ENCODE data around the gene ACAT1.

The ACAT1 gene

DNA sequence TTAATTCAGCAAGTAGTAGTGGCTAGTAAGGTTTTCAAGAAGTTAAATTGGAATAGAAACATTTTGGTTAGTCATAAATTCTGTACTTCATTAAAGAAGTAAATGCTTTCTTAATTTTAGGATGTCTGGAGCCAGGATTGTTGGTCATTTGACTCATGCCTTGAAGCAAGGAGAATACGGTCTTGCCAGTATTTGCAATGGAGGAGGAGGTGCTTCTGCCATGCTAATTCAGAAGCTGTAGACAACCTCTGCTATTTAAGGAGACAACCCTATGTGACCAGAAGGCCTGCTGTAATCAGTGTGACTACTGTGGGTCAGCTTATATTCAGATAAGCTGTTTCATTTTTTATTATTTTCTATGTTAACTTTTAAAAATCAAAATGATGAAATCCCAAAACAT is 25.8 kb downstream of the ACAT1 start (continued):
- TF ChIP-seq, protein P1, sequence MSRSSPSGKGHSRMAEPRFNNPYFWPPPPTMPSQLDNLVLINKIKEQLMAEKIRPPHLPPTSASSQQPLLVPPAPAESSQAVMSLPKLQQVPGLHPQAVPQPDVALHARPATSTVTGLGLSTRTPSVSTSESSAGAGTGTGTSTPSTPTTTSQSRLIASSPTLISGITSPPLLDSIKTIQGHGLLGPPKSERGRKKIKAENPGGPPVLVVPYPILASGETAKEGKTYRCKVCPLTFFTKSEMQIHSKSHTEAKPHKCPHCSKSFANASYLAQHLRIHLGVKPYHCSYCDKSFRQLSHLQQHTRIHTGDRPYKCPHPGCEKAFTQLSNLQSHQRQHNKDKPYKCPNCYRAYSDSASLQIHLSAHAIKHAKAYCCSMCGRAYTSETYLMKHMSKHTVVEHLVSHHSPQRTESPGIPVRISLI (tag by site-specific recombination; IDR thresholded peaks at IDR 0.05), result no peak
- TF ChIP-seq, protein P2, sequence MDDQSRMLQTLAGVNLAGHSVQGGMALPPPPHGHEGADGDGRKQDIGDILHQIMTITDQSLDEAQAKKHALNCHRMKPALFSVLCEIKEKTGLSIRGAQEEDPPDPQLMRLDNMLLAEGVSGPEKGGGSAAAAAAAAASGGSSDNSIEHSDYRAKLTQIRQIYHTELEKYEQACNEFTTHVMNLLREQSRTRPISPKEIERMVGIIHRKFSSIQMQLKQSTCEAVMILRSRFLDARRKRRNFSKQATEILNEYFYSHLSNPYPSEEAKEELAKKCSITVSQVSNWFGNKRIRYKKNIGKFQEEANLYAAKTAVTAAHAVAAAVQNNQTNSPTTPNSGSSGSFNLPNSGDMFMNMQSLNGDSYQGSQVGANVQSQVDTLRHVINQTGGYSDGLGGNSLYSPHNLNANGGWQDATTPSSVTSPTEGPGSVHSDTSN (CRISPR knock-in tag; IDR thresholded peaks at IDR 0.05), result no peak
- TF ChIP-seq ZNF830 (tag by site-specific recombination; IDR thresholded peaks at IDR 0.05; ENCODE audit: low read depth) (no peak), ZNF473 (tag by site-specific recombination; IDR thresholded peaks at IDR 0.05) (no peak), ZNF549 (tag by site-specific recombination; IDR thresholded peaks at IDR 0.05) (no peak), ZNF266 (tag by site-specific recombination; IDR thresholded peaks at IDR 0.05; ENCODE audit: low read depth) (no peak), ZNF16 (tag by site-specific recombination; IDR thresholded peaks at IDR 0.05; ENCODE audit: low read depth) (no peak)
- TF ChIP-seq, protein P3, sequence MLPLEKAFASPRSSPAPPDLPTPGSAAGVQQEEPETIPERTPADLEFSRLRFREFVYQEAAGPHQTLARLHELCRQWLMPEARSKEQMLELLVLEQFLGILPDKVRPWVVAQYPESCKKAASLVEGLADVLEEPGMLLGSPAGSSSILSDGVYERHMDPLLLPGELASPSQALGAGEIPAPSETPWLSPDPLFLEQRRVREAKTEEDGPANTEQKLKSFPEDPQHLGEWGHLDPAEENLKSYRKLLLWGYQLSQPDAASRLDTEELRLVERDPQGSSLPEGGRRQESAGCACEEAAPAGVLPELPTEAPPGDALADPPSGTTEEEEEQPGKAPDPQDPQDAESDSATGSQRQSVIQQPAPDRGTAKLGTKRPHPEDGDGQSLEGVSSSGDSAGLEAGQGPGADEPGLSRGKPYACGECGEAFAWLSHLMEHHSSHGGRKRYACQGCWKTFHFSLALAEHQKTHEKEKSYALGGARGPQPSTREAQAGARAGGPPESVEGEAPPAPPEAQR (tag by site-specific recombination; IDR thresholded peaks at IDR 0.05), result no peak

DNA sequence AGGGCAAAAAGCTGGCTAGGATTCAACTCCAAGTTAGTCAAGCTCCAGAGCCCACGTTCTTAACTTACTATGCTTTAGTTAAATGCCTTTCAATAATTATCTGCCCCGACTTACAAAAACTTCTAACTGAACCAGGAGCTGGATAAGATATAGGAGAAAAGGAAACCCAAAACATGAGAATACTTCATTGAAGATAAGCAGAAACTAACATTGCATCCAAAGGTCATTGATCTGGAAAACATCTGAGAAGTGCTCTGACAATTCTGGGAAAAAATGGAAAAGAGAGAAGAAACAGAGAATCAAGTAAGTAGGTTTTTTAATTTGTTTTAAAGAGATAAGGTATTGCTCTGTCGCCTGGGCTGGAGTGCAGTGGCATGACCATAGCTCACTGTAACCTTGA is 27.2 kb downstream of the ACAT1 start:
- H3K36me3 ChIP-seq (ENCODE audit: control insufficient read depth in 2 of 2, insufficient read depth in 1 of 2, low read length in 2 of 2), result peaks cover 26 to 88% of the 10 kb centered on the region in 2 experiments
- no peaks in the 10 kb centered on the region for H3K9me3 ChIP-seq (ENCODE audit: control insufficient read depth, insufficient read depth, low read depth, low read length)
- H3K4me3 ChIP-seq (ENCODE audit: low read depth, low read length), result no peak overlapping the region
- H3K27ac ChIP-seq (ENCODE audit: extremely low read depth, low read depth, low read length), result no peak overlapping the region
- POLR2A ChIA-PET, result no interaction called here
- TF ChIP-seq ZFHX2 (tag by site-specific recombination; conservative IDR thresholded peaks at IDR 0.05) (no peak), GLIS2 (tag by site-specific recombination; IDR thresholded peaks at IDR 0.05) (no peak), HOXD13 (CRISPR knock-in tag; IDR thresholded peaks at IDR 0.05; ENCODE audit: borderline replicate concordance) (no peak), SALL2 (tag by site-specific recombination; IDR thresholded peaks at IDR 0.05; ENCODE audit: borderline replicate concordance) (no peak), ZNF521 (tag by site-specific recombination; IDR thresholded peaks at IDR 0.05) (no peak), ZIC2 (tag by site-specific recombination; IDR thresholded peaks at IDR 0.05) (no peak), ZNF302 (tag by site-specific recombination; IDR thresholded peaks at IDR 0.05; ENCODE audit: low read depth) (no peak), ZNF548 (tag by site-specific recombination; IDR thresholded peaks at IDR 0.05) (no peak)
- TF ChIP-seq, protein P4, sequence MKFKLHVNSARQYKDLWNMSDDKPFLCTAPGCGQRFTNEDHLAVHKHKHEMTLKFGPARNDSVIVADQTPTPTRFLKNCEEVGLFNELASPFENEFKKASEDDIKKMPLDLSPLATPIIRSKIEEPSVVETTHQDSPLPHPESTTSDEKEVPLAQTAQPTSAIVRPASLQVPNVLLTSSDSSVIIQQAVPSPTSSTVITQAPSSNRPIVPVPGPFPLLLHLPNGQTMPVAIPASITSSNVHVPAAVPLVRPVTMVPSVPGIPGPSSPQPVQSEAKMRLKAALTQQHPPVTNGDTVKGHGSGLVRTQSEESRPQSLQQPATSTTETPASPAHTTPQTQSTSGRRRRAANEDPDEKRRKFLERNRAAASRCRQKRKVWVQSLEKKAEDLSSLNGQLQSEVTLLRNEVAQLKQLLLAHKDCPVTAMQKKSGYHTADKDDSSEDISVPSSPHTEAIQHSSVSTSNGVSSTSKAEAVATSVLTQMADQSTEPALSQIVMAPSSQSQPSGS (tag by site-specific recombination; IDR thresholded peaks at IDR 0.05; ENCODE audit: low read depth), result no peak
- TF ChIP-seq, protein P1 (tag by site-specific recombination; IDR thresholded peaks at IDR 0.05), result no peak
- CTCF ChIA-PET, result interaction anchor here (0.6 kb wide), 1 partner anchor 158 kb away, joined by 3 read pairs; no protein-coding TSS in a partner anchor
- H3K4me1 ChIP-seq (ENCODE audit: control insufficient read depth, insufficient read depth, low read length), result no peaks in the 10 kb centered on the region

DNA sequence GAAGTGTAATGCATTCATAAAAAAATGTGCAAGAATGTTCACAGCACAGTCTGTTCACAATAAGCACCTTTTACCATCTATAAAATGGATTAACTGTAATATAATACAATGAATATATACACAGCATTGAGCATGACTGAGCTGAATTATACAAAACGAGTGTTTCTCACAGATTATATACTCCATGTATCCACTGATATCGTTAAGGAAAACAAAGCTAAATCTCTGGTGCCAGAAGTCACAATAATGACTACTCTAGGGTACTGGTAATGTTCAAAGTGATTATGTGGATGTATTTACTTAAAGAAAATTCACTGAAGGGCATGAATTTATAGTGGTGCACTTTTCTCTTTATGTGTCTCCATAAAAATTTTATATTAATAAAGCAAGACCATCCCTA is 33.2 kb downstream of the ACAT1 start:
- H3K4me3 ChIP-seq (ENCODE audit: low read depth, low read length), result no peak overlapping the region
- peaks cover 29 to 84% of the 10 kb centered on the region in 2 experiments for H3K36me3 ChIP-seq (ENCODE audit: control insufficient read depth in 2 of 2, insufficient read depth in 1 of 2, low read length in 2 of 2)
- POLR2A ChIA-PET, result no interaction called here
- no peak overlapping the region for H3K27ac ChIP-seq (ENCODE audit: extremely low read depth, low read depth, low read length)
- TF ChIP-seq ZNF837 (tag by site-specific recombination; IDR thresholded peaks at IDR 0.05), result no peak
- no peak for TF ChIP-seq ZNF623 (tag by site-specific recombination; IDR thresholded peaks at IDR 0.05)
- TF ChIP-seq, protein P5, sequence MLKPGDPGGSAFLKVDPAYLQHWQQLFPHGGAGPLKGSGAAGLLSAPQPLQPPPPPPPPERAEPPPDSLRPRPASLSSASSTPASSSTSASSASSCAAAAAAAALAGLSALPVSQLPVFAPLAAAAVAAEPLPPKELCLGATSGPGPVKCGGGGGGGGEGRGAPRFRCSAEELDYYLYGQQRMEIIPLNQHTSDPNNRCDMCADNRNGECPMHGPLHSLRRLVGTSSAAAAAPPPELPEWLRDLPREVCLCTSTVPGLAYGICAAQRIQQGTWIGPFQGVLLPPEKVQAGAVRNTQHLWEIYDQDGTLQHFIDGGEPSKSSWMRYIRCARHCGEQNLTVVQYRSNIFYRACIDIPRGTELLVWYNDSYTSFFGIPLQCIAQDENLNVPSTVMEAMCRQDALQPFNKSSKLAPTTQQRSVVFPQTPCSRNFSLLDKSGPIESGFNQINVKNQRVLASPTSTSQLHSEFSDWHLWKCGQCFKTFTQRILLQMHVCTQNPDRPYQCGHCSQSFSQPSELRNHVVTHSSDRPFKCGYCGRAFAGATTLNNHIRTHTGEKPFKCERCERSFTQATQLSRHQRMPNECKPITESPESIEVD (tag by site-specific recombination; IDR thresholded peaks at IDR 0.05), result peak; percentile 31; the same call in 1 of the 2 replicates
- CTCF ChIA-PET, result interaction anchor here (0.5 to 1.2 kb wide), 5 partner anchors 14 to 494 kb away, joined by 3 to 5 read pairs (median 4); no protein-coding TSS in a partner anchor
- H3K4me1 ChIP-seq (ENCODE audit: control insufficient read depth, insufficient read depth, low read length), result no peaks in the 10 kb centered on the region
- no peaks in the 10 kb centered on the region for H3K9me3 ChIP-seq (ENCODE audit: control insufficient read depth, insufficient read depth, low read depth, low read length)

Data from HEK293 (cell line).